Measurements from ENCODE around the gene EXOC6. TPM values are rescaled to one million over a fixed set of nuclear protein-coding genes. Genes with fewer than 3 reads are reported as not detected.

Gene EXOC6
- total RNA-seq, 1 experiment from 2014 or later = 9.3 TPM

DNA sequence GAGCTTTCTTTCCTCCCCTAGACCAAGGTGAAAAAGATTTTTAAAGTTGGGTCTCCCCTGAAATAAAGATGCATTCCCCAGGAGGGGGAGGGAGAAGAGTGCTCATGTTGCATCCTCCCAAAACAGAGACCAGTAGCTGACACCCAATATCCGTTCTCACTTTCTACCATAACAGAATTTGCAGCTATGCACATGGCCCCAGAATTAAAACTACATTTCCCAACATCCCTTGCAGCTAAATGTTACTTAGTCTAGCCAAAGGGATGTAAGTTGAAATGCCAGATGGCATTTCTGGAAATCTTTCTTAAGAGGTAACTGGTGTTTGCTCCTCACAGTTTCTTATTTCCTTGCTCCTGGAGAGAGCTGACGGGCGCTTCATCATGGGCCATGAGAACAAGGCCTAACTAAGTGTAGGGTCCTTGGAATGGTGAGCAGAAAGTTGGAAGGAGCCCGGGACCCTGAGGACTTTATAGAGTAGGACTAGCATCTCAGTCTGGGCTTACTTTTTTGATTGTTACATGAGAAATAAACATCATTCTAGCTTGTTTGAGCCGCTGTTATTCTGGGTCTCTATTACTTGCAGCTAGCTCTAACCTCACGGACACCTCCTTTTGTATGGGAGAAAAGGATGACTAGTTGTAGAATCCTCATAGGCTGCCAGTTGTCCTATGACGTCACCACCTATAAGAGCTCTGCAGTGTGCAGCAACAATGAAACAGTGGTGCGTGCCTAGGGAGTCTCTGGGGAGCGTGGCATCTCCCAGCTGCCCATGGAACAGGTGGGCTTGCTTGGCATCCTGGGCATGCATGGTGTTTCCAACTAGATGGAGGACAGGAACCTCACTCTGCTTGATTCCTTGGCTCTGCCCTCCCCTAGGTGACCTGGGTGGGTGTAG is 46.1 kb upstream of the EXOC6 start:
- no peaks in the 10 kb centered on the region for H3K27me3 ChIP-seq (ENCODE audit: insufficient read depth, low read depth)
- peaks cover 19% of the 10 kb centered on the region for H3K4me1 ChIP-seq (replicated peaks; ENCODE audit: insufficient read depth)
- POLR2A ChIA-PET (ENCODE audit: unreplicated experiment) = interaction anchor here (0.6 kb wide), 1 partner anchor 910 kb away, joined by 11 read pairs; no protein-coding TSS in a partner anchor
- H4K20me1 ChIP-seq (ENCODE audit: insufficient read depth) = no peaks in the 10 kb centered on the region
- H3K36me3 ChIP-seq (ENCODE audit: low read depth) = no peaks in the 10 kb centered on the region
- H2AFZ ChIP-seq = no peak overlapping the region
- H3K79me2 ChIP-seq (ENCODE audit: low read depth) = no peaks in the 10 kb centered on the region
- peaks cover 11% of the 10 kb centered on the region for H3F3A ChIP-seq (ENCODE audit: insufficient read depth, low read depth)
- intact Hi-C loops (cut with micrococcal nuclease; ENCODE audit: unreplicated experiment) = no loop called here
- no peaks in the 10 kb centered on the region for H3K9me3 ChIP-seq (ENCODE audit: insufficient read depth, low read depth)
- H3K4me2 ChIP-seq = no peak overlapping the region
- DNase-seq = no peak
- H3K4me3 ChIP-seq = no peak overlapping the region
- BruUV-seq (replicated peaks) = no TSS peak
- CTCF ChIA-PET = no interaction called here
- TF ChIP-seq, protein P1, sequence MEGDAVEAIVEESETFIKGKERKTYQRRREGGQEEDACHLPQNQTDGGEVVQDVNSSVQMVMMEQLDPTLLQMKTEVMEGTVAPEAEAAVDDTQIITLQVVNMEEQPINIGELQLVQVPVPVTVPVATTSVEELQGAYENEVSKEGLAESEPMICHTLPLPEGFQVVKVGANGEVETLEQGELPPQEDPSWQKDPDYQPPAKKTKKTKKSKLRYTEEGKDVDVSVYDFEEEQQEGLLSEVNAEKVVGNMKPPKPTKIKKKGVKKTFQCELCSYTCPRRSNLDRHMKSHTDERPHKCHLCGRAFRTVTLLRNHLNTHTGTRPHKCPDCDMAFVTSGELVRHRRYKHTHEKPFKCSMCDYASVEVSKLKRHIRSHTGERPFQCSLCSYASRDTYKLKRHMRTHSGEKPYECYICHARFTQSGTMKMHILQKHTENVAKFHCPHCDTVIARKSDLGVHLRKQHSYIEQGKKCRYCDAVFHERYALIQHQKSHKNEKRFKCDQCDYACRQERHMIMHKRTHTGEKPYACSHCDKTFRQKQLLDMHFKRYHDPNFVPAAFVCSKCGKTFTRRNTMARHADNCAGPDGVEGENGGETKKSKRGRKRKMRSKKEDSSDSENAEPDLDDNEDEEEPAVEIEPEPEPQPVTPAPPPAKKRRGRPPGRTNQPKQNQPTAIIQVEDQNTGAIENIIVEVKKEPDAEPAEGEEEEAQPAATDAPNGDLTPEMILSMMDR (conservative IDR thresholded peaks at IDR 0.05) = no peak
- no peak for TF ChIP-seq EZH2 (IDR thresholded peaks at IDR 0.05; ENCODE audit: low read depth)
- H3K27ac ChIP-seq = no peak overlapping the region
- no peaks in the 10 kb centered on the region for H3K9me2 ChIP-seq (ENCODE audit: insufficient read depth)

DNA sequence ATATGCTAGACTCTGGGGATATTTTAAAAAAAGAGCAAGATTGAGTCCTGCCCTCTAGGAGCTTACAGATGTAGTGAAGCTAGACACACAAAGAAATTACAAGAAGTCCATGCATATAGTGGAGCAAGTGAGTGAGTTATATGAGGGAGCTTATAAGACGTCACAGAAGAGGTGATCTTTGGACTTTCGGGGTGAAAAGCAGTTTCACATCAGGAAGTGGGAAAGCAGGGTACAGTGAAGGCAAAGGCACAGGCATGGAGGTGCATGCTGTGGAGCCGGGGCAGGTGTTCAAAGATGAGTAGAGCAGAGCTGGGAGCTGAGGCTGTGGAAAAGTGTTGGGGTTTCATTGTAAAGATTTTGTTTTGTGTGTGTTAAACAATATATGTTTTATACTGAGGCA is 38.5 kb upstream of the EXOC6 start:
- no peak for TF ChIP-seq EZH2 (IDR thresholded peaks at IDR 0.05; ENCODE audit: low read depth)
- TF ChIP-seq, protein P1 (conservative IDR thresholded peaks at IDR 0.05) = no peak
- no peak for DNase-seq

DNA sequence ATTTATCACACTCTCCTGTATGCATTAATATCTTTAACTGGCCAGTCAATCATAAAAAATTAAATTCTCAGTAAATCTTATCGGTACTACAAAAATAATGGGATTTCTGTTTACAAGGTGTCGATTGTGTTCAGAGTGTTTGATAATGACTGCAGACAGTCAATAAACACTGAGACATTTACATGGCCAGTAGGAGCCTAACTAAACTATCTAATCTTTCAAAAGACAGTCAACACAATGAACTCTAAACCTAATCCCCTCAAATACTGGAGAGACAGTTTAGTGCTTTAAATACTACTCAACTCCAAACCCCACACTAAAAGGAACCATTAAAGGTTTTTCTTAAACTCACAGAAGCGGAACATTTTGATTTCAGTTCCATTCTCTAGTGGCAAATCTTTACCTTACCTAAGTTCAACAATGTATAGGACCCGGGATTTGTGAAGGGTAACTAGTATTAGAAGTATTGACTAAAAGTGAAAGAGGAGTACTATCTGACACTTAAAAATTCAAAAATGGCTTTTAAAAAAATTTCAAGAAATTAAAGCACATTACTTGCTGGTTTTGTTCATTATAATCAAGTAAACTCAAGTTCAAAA is 37.3 kb upstream of the EXOC6 start:
- H3K27ac ChIP-seq = no peak overlapping the region
- intact Hi-C loops (cut with micrococcal nuclease; ENCODE audit: unreplicated experiment) = no loop called here
- DNase-seq = no peak
- CTCF ChIA-PET = no interaction called here
- H3K79me2 ChIP-seq (ENCODE audit: low read depth) = no peaks in the 10 kb centered on the region
- POLR2A ChIA-PET (ENCODE audit: unreplicated experiment) = no interaction called here
- BruUV-seq (replicated peaks) = no TSS peak
- H3K4me1 ChIP-seq (replicated peaks; ENCODE audit: insufficient read depth) = no peaks in the 10 kb centered on the region
- no peaks in the 10 kb centered on the region for H3K27me3 ChIP-seq (ENCODE audit: insufficient read depth, low read depth)
- H3K9me3 ChIP-seq (ENCODE audit: insufficient read depth, low read depth) = no peaks in the 10 kb centered on the region
- no peak overlapping the region for H2AFZ ChIP-seq
- H3F3A ChIP-seq (ENCODE audit: insufficient read depth, low read depth) = no peaks in the 10 kb centered on the region
- no peaks in the 10 kb centered on the region for H3K9me2 ChIP-seq (ENCODE audit: insufficient read depth)
- no peaks in the 10 kb centered on the region for H3K36me3 ChIP-seq (ENCODE audit: low read depth)
- H4K20me1 ChIP-seq (ENCODE audit: insufficient read depth) = no peaks in the 10 kb centered on the region
- H3K4me2 ChIP-seq = no peak overlapping the region
- TF ChIP-seq, protein P1 (conservative IDR thresholded peaks at IDR 0.05) = no peak
- no peak for TF ChIP-seq EZH2 (IDR thresholded peaks at IDR 0.05; ENCODE audit: low read depth)
- H3K4me3 ChIP-seq = no peak overlapping the region

More for the DNA sequence above, 38.5 kb upstream of the EXOC6 start:
- ChIA-PET CTCF (no interaction called here), POLR2A (ENCODE audit: unreplicated experiment) (no interaction called here)
- no peak overlapping the region for H2AFZ ChIP-seq
- H3K4me1 ChIP-seq (replicated peaks; ENCODE audit: insufficient read depth) = no peaks in the 10 kb centered on the region
- no peak overlapping the region for H3K4me3 ChIP-seq
- no peaks in the 10 kb centered on the region for H3K36me3 ChIP-seq (ENCODE audit: low read depth)
- H3K27ac ChIP-seq = no peak overlapping the region
- H3F3A ChIP-seq (ENCODE audit: insufficient read depth, low read depth) = no peaks in the 10 kb centered on the region
- H3K9me3 ChIP-seq (ENCODE audit: insufficient read depth, low read depth) = no peaks in the 10 kb centered on the region
- no TSS peak for BruUV-seq (replicated peaks)
- H4K20me1 ChIP-seq (ENCODE audit: insufficient read depth) = no peaks in the 10 kb centered on the region
- no peaks in the 10 kb centered on the region for H3K9me2 ChIP-seq (ENCODE audit: insufficient read depth)
- no peak overlapping the region for H3K4me2 ChIP-seq
- intact Hi-C loops (cut with micrococcal nuclease; ENCODE audit: unreplicated experiment) = no loop called here
- H3K79me2 ChIP-seq (ENCODE audit: low read depth) = no peaks in the 10 kb centered on the region
- H3K27me3 ChIP-seq (ENCODE audit: insufficient read depth, low read depth) = no peaks in the 10 kb centered on the region

Measured in PC-9 (cell line).